Activated CD8-positive, alpha-beta memory T cell treated with anti-CD3 and anti-CD28 coated beads for 4 hours (primary cell): ENCODE results near the gene NT5C1B.

Experiments
- DNase-seq, 2 donors: peaks; one replicate each; pipeline ENCODE4 v3.0.0-alpha.2; 2020; ENCODE audit warnings: low read depth in 2 of 2

Gene NT5C1B

DNA sequence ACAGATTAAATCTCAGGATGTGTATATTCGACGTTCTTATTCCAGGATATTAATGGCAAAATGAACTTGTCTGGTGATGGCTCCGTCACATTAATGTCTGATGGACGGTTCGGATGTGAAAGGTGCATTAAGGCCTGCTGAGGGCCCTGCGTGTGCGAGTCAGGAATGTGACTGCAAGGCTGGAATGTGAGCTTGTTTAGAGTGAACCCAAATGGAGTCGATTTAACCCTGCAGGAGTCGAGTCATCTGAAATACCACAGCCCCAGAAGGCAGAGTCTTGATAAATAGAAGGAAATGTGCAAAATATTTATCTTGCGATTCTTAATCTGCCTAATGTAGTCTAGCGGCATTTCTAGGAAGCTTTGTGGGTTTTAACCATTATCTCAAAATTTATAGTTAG lies 73.3 kb downstream of the NT5C1B start:
- DNase-seq = no peak

- DNase-seq = no peak
Observed at GRCh38 chr2:18514526-18515461, 74.6 kb downstream of the NT5C1B start.
